HCT116 (cell line): ENCODE results near the gene C10orf95. TPM values are rescaled to one million over a fixed set of nuclear protein-coding genes. Genes with fewer than 3 reads are reported as not detected.

Experiments used
- ATAC-seq: fragments of 200-7000 bp; cut with Tn5 transposase; 2 replicates; pipeline ENCODE4 v1.9.1; 2020; ENCODE audit warnings: mild to moderate bottlenecking, moderate library complexity
- BruUV-seq: library from RNA; stranded (reverse); fragments of 400-500 nt; replicated peaks from 2 replicates; lab custom pipeline; 2021; lab: Mats Ljungman, UMichigan
- CTCF ChIA-PET: fragments of 300-600 bp; sonication (Branson Sonifier 250); formaldehyde crosslinking; loops from one replicate; lab custom pipeline; 2021; ENCODE audit warnings: antibody characterized with exemption; lab: Charles Lee
- POLR2A ChIA-PET: fragments of 300-600, 350-600 bp; sonication (Branson Sonifier 250); formaldehyde crosslinking; loops from one replicate; lab custom pipeline; 2021; ENCODE audit warnings: antibody characterized with exemption; lab: Charles Lee
- RAD21 ChIA-PET, 2 experiments: fragments of 300-600 bp; sonication (Branson Sonifier 250); formaldehyde crosslinking; loops; one replicate each; lab custom pipeline; 2023; ENCODE audit warnings: low total read pairs in 2 of 2; ENCODE audit not compliant: uncharacterized antibody in 2 of 2, unreplicated experiment in 2 of 2, low non-redundant PET in 1 of 2; lab: Charles Lee
- DNase-seq: peaks from one replicate; pipeline ENCODE4 v3.0.0-alpha.2; 2010; ENCODE audit warnings: low read depth, low spot score
- H2AFZ ChIP-seq: fragments of 200-600 bp; shearing (Covaris generic), sonication (generic); 2 replicates; pipeline ENCODE4 v1.6.1; 2017; ENCODE audit warnings: low read depth, mixed run types, mixed read lengths, antibody characterized with exemption, low read length; ENCODE audit not compliant: poor library complexity, severe bottlenecking
- H3K27ac ChIP-seq: 2 replicates; pipeline ENCODE4 v1.5.1; 2012; ENCODE audit warnings: low read depth, low read length
- H3K27me3 ChIP-seq: fragments of 200-600 bp; sonication (generic); 2 replicates; pipeline ENCODE4 v1.6.1; 2016; ENCODE audit warnings: mixed run types, low read length, mixed read lengths; ENCODE audit not compliant: insufficient read depth
- H3K36me3 ChIP-seq, 2 experiments: fragments of 200-500 bp in 1 of 2; fragments of 200-600 bp in 1 of 2; sonication (Bioruptor generic) in 1 of 2; sonication (generic) in 1 of 2; 2 replicates each; pipeline versions ENCODE4 v1.5.1 to v1.6.1; 2014 to 2016; ENCODE audit warnings: low read length in 2 of 2, inconsistent platforms in 1 of 2, mixed read lengths in 1 of 2, mixed run types in 1 of 2; ENCODE audit not compliant: insufficient read depth in 2 of 2, control insufficient read depth in 1 of 2
- H3K4me1 ChIP-seq, 2 experiments: fragments of 200-600 bp in 1 of 2; sonication (generic) in 1 of 2; 2 replicates each; pipeline versions ENCODE4 v1.5.1 to v1.6.1; 2012 to 2017; ENCODE audit warnings: low read length in 2 of 2, inconsistent platforms in 1 of 2, mild to moderate bottlenecking in 1 of 2, mixed read lengths in 1 of 2, mixed run types in 1 of 2, moderate library complexity in 1 of 2; ENCODE audit not compliant: insufficient read depth in 2 of 2, control insufficient read depth in 1 of 2
- H3K4me2 ChIP-seq: fragments of 200-600 bp; sonication (generic); 2 replicates; pipeline ENCODE4 v1.6.1; 2017; ENCODE audit warnings: mixed run types, low read length, mixed read lengths
- H3K4me3 ChIP-seq, 2 experiments: fragments of 200-600 bp in 1 of 2; sonication (generic) in 1 of 2; replicated peaks in 1 of 2; 2 replicates each; pipeline ENCODE4 v1.5.1; 2011 to 2016; ENCODE audit warnings: low read length in 2 of 2, control low read depth in 1 of 2, low read depth in 1 of 2, mild to moderate bottlenecking in 1 of 2, mixed read lengths in 1 of 2, mixed run types in 1 of 2
- H3K79me2 ChIP-seq: fragments of 200-600 bp; sonication (generic); 2 replicates; pipeline ENCODE4 v1.6.1; 2017; ENCODE audit warnings: mild to moderate bottlenecking, mixed run types, low read length, moderate library complexity, mixed read lengths; ENCODE audit not compliant: insufficient read depth
- H3K9ac ChIP-seq: fragments of 200-600 bp; sonication (generic); 2 replicates; pipeline ENCODE4 v1.6.1; 2016; ENCODE audit warnings: low read length, mixed read lengths
- H3K9me2 ChIP-seq: fragments of 200-600 bp; sonication (generic), shearing (Covaris generic); 2 replicates; pipeline ENCODE4 v1.6.1; 2017; ENCODE audit warnings: mixed run types, mild to moderate bottlenecking, moderate library complexity; ENCODE audit not compliant: insufficient read depth
- H3K9me3 ChIP-seq, 2 experiments: fragments of 200-500 bp in 1 of 2; fragments of 200-600 bp in 1 of 2; sonication (Bioruptor generic) in 1 of 2; sonication (generic) in 1 of 2; 2 replicates each; pipeline ENCODE4 v1.6.1; 2014 to 2017; ENCODE audit warnings: low read length in 2 of 2, mixed read lengths in 2 of 2, inconsistent platforms in 1 of 2, low read depth in 1 of 2, mild to moderate bottlenecking in 1 of 2, mixed run types in 1 of 2, moderate library complexity in 1 of 2; ENCODE audit not compliant: control insufficient read depth in 1 of 2, insufficient read depth in 1 of 2
- H4K20me1 ChIP-seq: fragments of 200-600 bp; sonication (generic), shearing (Covaris generic); 2 replicates; pipeline ENCODE4 v1.6.1; 2017; ENCODE audit warnings: mixed run types, mild to moderate bottlenecking, moderate library complexity; ENCODE audit not compliant: insufficient read depth
- CBX3 ChIP-seq: IDR thresholded peaks from 2 replicates; pipeline ENCODE4 v1.6.1; 2012; ENCODE audit warnings: low read depth
- CEBPB ChIP-seq: IDR thresholded peaks from 2 replicates; pipeline ENCODE4 v1.6.1; 2012; ENCODE audit warnings: low read depth
- EGR1 ChIP-seq: IDR thresholded peaks from 2 replicates; pipeline ENCODE4 v1.6.1; 2012; ENCODE audit warnings: low read depth
- EZH2 ChIP-seq: fragments of 200-600 bp; sonication (generic); IDR thresholded peaks from 2 replicates; pipeline ENCODE4 v1.6.1; 2017; ENCODE audit warnings: antibody characterized with exemption, mixed run types
- EZH2phosphoT487 ChIP-seq: fragments of 200-600 bp; IDR thresholded peaks from 2 replicates; pipeline ENCODE4 v1.6.1; 2018; ENCODE audit warnings: antibody characterized with exemption, borderline replicate concordance
- FOSL1 ChIP-seq: IDR thresholded peaks from 2 replicates; pipeline ENCODE4 v1.6.1; 2012; ENCODE audit warnings: low read depth
- JUND ChIP-seq: IDR thresholded peaks from 2 replicates; pipeline ENCODE4 v1.6.1; 2012
- MAX ChIP-seq: IDR thresholded peaks from 2 replicates; pipeline ENCODE4 v1.6.1; 2012
- POLR2A ChIP-seq: IDR thresholded peaks from 2 replicates; pipeline ENCODE4 v1.7.0; 2011; ENCODE audit warnings: borderline replicate concordance; ENCODE audit not compliant: insufficient read depth, insufficient read length; ENCODE audit errors: extremely low read depth
- RAD21 ChIP-seq: IDR thresholded peaks from 2 replicates; pipeline ENCODE4 v1.6.1; 2012; ENCODE audit warnings: low read depth, mild to moderate bottlenecking
- SIN3A ChIP-seq: IDR thresholded peaks from 2 replicates; pipeline ENCODE4 v1.6.1; 2012; ENCODE audit warnings: low read depth
- SRF ChIP-seq: IDR thresholded peaks from 2 replicates; pipeline ENCODE4 v1.6.1; 2012; ENCODE audit warnings: low read depth
- TCF7L2 ChIP-seq: IDR thresholded peaks from 2 replicates; pipeline ENCODE4 v1.7.0; 2011; ENCODE audit warnings: borderline replicate concordance, inconsistent platforms; ENCODE audit not compliant: insufficient read depth, insufficient read length; ENCODE audit errors: extremely low read depth
- YY1 ChIP-seq: IDR thresholded peaks from 2 replicates; pipeline ENCODE4 v1.6.1; 2011; ENCODE audit warnings: low read length, low read depth, moderate library complexity, mild to moderate bottlenecking; ENCODE audit not compliant: insufficient replicate concordance; ENCODE audit errors: extremely low read depth
- ZFX ChIP-seq: fragments of 450-650 bp; IDR thresholded peaks from 2 replicates; pipeline ENCODE4 v1.6.1; 2017
- ZNF274 ChIP-seq: fragments of 200-500 bp; sonication (Bioruptor generic); IDR thresholded peaks from 2 replicates; pipeline ENCODE4 v1.6.1; 2014; ENCODE audit warnings: mild to moderate bottlenecking, low read depth, low read length, inconsistent platforms
- intact Hi-C: fragments of 100-400 bp; cut with micrococcal nuclease; formaldehyde crosslinking; loops from 2 replicates; pipeline ENCODE4 v1.10.0; 2022
- total RNA-seq: library from RNA; stranded (reverse); gene quantifications from one replicate; pipeline ENCODE4 v1.2.1, GENCODE V29; 2021; ENCODE audit not compliant: unreplicated experiment
- TF ChIP-seq, protein P1 (sequence below), 3 experiments: fragments of 200-600 bp in 1 of 3; sonication (generic) in 1 of 3; IDR thresholded peaks in 2 of 3; conservative IDR thresholded peaks in 1 of 3; 2 replicates each; pipeline ENCODE4 v1.5.1; 2012 to 2017; ENCODE audit warnings: low read depth in 2 of 3, low read length in 2 of 3, antibody characterized with exemption in 1 of 3, borderline replicate concordance in 1 of 3, control low read depth in 1 of 3, mild to moderate bottlenecking in 1 of 3, mixed read lengths in 1 of 3, mixed run types in 1 of 3, moderate library complexity in 1 of 3; ENCODE audit not compliant: insufficient read depth in 1 of 3
- TF ChIP-seq, protein P2 (sequence below): IDR thresholded peaks from 2 replicates; pipeline ENCODE4 v1.6.1; 2011; ENCODE audit warnings: mild to moderate bottlenecking, low read length, moderate library complexity; ENCODE audit not compliant: insufficient replicate concordance; ENCODE audit errors: extremely low read depth
- TF ChIP-seq, protein P3 (sequence below): IDR thresholded peaks from 2 replicates; pipeline ENCODE4 v1.6.1; 2012; ENCODE audit warnings: low read depth
- TF ChIP-seq, protein P4 (sequence below): IDR thresholded peaks from 2 replicates; pipeline ENCODE4 v1.6.1; 2012

Gene C10orf95
- total RNA-seq, 1 experiment from 2014 or later: 2.1 TPM

DNA sequence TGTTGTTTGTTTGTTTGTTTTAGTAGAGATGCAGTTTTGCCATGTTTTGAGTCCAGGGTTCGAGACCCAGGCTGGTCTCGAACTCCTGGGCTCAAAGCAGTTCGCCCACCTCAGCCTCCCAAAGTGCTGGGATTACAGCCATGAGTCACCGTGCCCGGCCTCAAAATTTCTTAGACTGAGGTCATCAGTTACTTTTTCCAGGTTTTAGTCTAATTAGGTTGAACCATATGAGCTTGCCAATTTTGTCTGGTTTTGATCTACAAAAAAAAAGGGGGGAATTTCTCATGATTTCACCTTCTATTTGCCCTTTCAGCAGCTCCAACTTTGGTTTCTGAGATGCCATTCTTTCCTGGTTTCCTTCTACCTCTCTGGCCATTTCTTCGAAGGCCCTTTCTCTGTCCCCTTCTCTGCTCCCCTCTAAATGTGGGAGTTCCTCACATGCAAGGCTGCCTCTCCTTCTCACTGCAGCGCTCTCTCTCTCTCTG lies 24.5 kb downstream of the C10orf95 start:
- Histone ChIP-seq H3K4me1 (peaks cover 11 to 36% of the 10 kb centered on the region in 2 experiments; a peak in 3 of 4 replicates), H3K9me3 (no peaks in the 10 kb centered on the region), H3K4me2 (no peak overlapping the region), H2AFZ (no peak overlapping the region), H4K20me1 (no peaks in the 10 kb centered on the region), H3K9me2 (no peaks in the 10 kb centered on the region), H3K9ac (no peak overlapping the region), H3K4me3 (no peak overlapping the region), H3K27me3 (no peaks in the 10 kb centered on the region), H3K79me2 (peaks cover 20% of the 10 kb centered on the region), H3K27ac (no peak overlapping the region), H3K36me3 (peaks cover 0 to 11% of the 10 kb centered on the region in 2 experiments; a peak in 1 of 4 replicates)
- intact Hi-C loops: no loop called here
- TF ChIP-seq CEBPB: no peak
- no peak for TF ChIP-seq SRF
- no peak for TF ChIP-seq POLR2A
- no peak for TF ChIP-seq ZFX
- TF ChIP-seq EZH2: no peak
- TF ChIP-seq YY1: no peak
- TF ChIP-seq, protein P1, sequence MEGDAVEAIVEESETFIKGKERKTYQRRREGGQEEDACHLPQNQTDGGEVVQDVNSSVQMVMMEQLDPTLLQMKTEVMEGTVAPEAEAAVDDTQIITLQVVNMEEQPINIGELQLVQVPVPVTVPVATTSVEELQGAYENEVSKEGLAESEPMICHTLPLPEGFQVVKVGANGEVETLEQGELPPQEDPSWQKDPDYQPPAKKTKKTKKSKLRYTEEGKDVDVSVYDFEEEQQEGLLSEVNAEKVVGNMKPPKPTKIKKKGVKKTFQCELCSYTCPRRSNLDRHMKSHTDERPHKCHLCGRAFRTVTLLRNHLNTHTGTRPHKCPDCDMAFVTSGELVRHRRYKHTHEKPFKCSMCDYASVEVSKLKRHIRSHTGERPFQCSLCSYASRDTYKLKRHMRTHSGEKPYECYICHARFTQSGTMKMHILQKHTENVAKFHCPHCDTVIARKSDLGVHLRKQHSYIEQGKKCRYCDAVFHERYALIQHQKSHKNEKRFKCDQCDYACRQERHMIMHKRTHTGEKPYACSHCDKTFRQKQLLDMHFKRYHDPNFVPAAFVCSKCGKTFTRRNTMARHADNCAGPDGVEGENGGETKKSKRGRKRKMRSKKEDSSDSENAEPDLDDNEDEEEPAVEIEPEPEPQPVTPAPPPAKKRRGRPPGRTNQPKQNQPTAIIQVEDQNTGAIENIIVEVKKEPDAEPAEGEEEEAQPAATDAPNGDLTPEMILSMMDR (IDR thresholded peaks at IDR 0.05 in 2 of 3, conservative IDR thresholded peaks at IDR 0.05 in 1 of 3; ENCODE audit: borderline replicate concordance in 1 of 3, insufficient read depth in 1 of 3, low read depth in 2 of 3, low read length in 2 of 3): no peak
- TF ChIP-seq SIN3A: no peak
- no peak for TF ChIP-seq ZNF274
- TF ChIP-seq MAX: no peak
- TF ChIP-seq CBX3: no peak
- TF ChIP-seq TCF7L2: no peak
- TF ChIP-seq, protein P2, sequence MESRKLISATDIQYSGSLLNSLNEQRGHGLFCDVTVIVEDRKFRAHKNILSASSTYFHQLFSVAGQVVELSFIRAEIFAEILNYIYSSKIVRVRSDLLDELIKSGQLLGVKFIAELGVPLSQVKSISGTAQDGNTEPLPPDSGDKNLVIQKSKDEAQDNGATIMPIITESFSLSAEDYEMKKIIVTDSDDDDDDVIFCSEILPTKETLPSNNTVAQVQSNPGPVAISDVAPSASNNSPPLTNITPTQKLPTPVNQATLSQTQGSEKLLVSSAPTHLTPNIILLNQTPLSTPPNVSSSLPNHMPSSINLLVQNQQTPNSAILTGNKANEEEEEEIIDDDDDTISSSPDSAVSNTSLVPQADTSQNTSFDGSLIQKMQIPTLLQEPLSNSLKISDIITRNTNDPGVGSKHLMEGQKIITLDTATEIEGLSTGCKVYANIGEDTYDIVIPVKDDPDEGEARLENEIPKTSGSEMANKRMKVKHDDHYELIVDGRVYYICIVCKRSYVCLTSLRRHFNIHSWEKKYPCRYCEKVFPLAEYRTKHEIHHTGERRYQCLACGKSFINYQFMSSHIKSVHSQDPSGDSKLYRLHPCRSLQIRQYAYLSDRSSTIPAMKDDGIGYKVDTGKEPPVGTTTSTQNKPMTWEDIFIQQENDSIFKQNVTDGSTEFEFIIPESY: no peak
- TF ChIP-seq RAD21: no peak
- TF ChIP-seq FOSL1: no peak
- TF ChIP-seq, protein P3, sequence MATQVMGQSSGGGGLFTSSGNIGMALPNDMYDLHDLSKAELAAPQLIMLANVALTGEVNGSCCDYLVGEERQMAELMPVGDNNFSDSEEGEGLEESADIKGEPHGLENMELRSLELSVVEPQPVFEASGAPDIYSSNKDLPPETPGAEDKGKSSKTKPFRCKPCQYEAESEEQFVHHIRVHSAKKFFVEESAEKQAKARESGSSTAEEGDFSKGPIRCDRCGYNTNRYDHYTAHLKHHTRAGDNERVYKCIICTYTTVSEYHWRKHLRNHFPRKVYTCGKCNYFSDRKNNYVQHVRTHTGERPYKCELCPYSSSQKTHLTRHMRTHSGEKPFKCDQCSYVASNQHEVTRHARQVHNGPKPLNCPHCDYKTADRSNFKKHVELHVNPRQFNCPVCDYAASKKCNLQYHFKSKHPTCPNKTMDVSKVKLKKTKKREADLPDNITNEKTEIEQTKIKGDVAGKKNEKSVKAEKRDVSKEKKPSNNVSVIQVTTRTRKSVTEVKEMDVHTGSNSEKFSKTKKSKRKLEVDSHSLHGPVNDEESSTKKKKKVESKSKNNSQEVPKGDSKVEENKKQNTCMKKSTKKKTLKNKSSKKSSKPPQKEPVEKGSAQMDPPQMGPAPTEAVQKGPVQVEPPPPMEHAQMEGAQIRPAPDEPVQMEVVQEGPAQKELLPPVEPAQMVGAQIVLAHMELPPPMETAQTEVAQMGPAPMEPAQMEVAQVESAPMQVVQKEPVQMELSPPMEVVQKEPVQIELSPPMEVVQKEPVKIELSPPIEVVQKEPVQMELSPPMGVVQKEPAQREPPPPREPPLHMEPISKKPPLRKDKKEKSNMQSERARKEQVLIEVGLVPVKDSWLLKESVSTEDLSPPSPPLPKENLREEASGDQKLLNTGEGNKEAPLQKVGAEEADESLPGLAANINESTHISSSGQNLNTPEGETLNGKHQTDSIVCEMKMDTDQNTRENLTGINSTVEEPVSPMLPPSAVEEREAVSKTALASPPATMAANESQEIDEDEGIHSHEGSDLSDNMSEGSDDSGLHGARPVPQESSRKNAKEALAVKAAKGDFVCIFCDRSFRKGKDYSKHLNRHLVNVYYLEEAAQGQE: no peak
- TF ChIP-seq EZH2phosphoT487: no peak
- no peak for TF ChIP-seq EGR1
- TF ChIP-seq, protein P4, sequence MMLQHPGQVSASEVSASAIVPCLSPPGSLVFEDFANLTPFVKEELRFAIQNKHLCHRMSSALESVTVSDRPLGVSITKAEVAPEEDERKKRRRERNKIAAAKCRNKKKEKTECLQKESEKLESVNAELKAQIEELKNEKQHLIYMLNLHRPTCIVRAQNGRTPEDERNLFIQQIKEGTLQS: no peak
- TF ChIP-seq JUND: no peak
- POLR2A ChIA-PET: no interaction called here
- no peak for DNase-seq
- BruUV-seq: no TSS peak
- CTCF ChIA-PET: interaction anchor here (0.9 to 2.6 kb wide), 2 partner anchors 157 to 196 kb away, joined by 3 to 7 read pairs; no protein-coding TSS in a partner anchor
- ATAC-seq: no peak
- RAD21 ChIA-PET: no interaction called here
